GM23338 (cell line): ENCODE data around the gene DCLK1. TPM values are rescaled to one million over a fixed set of nuclear protein-coding genes. Genes with fewer than 3 reads are reported as not detected.
A peak's percentile ranks its signal among the peaks of the same experiment; 100 is the strongest.

Source experiments
- ATAC-seq: fragments of 200-7000 bp; cut with Tn5 transposase; 3 replicates; pipeline ENCODE4 v1.9.1; 2020
- DNase-seq: peaks from one replicate; pipeline ENCODE4 v3.0.0-alpha.2; 2015; ENCODE audit warnings: low spot score
- H2AFZ ChIP-seq: fragments of 200-600 bp; sonication (generic); 2 replicates; pipeline ENCODE4 v1.8.0; 2016; ENCODE audit warnings: antibody characterized with exemption, mild to moderate bottlenecking, moderate library complexity
- H3F3A ChIP-seq: fragments of 200-600 bp; sonication (generic); replicated peaks from 2 replicates; pipeline ENCODE4 v1.8.0; 2017; ENCODE audit warnings: antibody characterized with exemption, mixed run types, low read depth
- H3K27ac ChIP-seq: fragments of 200-600 bp; sonication (generic); 2 replicates; pipeline ENCODE4 v1.6.1; 2016; ENCODE audit warnings: low read depth
- H3K27me3 ChIP-seq: fragments of 200-600 bp; sonication (generic); 2 replicates; pipeline ENCODE4 v1.8.0; 2016; ENCODE audit warnings: mild to moderate bottlenecking, mixed run types, moderate library complexity; ENCODE audit not compliant: insufficient read depth
- H3K36me3 ChIP-seq: fragments of 200-600 bp; sonication (generic); 2 replicates; pipeline ENCODE4 v1.8.0; 2016; ENCODE audit warnings: mild to moderate bottlenecking; ENCODE audit not compliant: insufficient read depth
- H3K4me1 ChIP-seq: fragments of 200-600 bp; sonication (generic); 2 replicates; pipeline ENCODE4 v1.8.0; 2016; ENCODE audit warnings: mild to moderate bottlenecking, moderate library complexity; ENCODE audit not compliant: insufficient read depth
- H3K4me2 ChIP-seq: fragments of 200-600 bp; sonication (generic); 2 replicates; pipeline ENCODE4 v1.7.1; 2017; ENCODE audit warnings: mixed run types
- H3K4me3 ChIP-seq: fragments of 200-600 bp; sonication (generic); 2 replicates; pipeline ENCODE4 v1.6.1; 2016; ENCODE audit warnings: mixed run types
- H3K79me2 ChIP-seq: fragments of 200-600 bp; sonication (generic); replicated peaks from 2 replicates; pipeline ENCODE4 v1.8.0; 2017; ENCODE audit warnings: mild to moderate bottlenecking; ENCODE audit not compliant: insufficient read depth
- H3K9me2 ChIP-seq: fragments of 200-600 bp; sonication (generic); 2 replicates; pipeline ENCODE4 v1.8.0; 2017; ENCODE audit not compliant: insufficient read depth
- H4K20me1 ChIP-seq: fragments of 200-600 bp; sonication (generic); replicated peaks from 2 replicates; pipeline ENCODE4 v1.8.0; 2017; ENCODE audit warnings: mild to moderate bottlenecking; ENCODE audit not compliant: insufficient read depth
- H3K27ac Mint-ChIP-seq: 2 replicates; pipeline ENCODE4 v1.8.0; 2020; ENCODE audit warnings: inconsistent platforms, mild to moderate bottlenecking, moderate library complexity, mixed read lengths
- H3K27me3 Mint-ChIP-seq: 3 replicates; pipeline ENCODE4 v1.8.0; 2022; ENCODE audit warnings: low read depth, mild to moderate bottlenecking, moderate library complexity, mixed read lengths, inconsistent platforms; ENCODE audit not compliant: insufficient read depth, poor library complexity
- H3K36me3 Mint-ChIP-seq: 3 replicates; pipeline ENCODE4 v1.8.0; 2021; ENCODE audit warnings: low read depth, mild to moderate bottlenecking, inconsistent platforms, moderate library complexity, mixed read lengths
- H3K4me1 Mint-ChIP-seq: 3 replicates; pipeline ENCODE4 v1.8.0; 2020; ENCODE audit warnings: mild to moderate bottlenecking, inconsistent platforms, mixed read lengths
- H3K4me3 Mint-ChIP-seq: 3 replicates; pipeline ENCODE4 v1.8.0; 2021; ENCODE audit warnings: moderate library complexity, mild to moderate bottlenecking, inconsistent platforms, mixed read lengths
- H3K9me3 Mint-ChIP-seq: 3 replicates; pipeline ENCODE4 v1.8.0; 2020; ENCODE audit warnings: moderate library complexity, mild to moderate bottlenecking, inconsistent platforms, mixed read lengths
- CREB1 ChIP-seq: fragments of 250-450 bp; sonication (Bioruptor Pico); IDR thresholded peaks from 2 replicates; pipeline ENCODE4 v1.5.0; 2020; ENCODE audit warnings: low read depth, mild to moderate bottlenecking, moderate library complexity
- EZH2 ChIP-seq: fragments of 200-600 bp; sonication (generic); IDR thresholded peaks from one replicate; pipeline ENCODE4 v1.8.0; 2017; ENCODE audit warnings: antibody characterized with exemption, mild to moderate bottlenecking, low read depth; ENCODE audit not compliant: unreplicated experiment
- EZH2phosphoT487 ChIP-seq: fragments of 200-600 bp; sonication (generic); IDR thresholded peaks from one replicate; pipeline ENCODE4 v1.8.1; 2018; ENCODE audit warnings: antibody characterized with exemption; ENCODE audit not compliant: unreplicated experiment
- POLR2AphosphoS5 ChIP-seq: IDR thresholded peaks from 2 replicates; pipeline ENCODE4 v1.6.1; 2016; ENCODE audit warnings: antibody characterized with exemption, low read depth
- STAT1 ChIP-seq: IDR thresholded peaks from one replicate; pipeline ENCODE4 v1.6.1; 2016; ENCODE audit warnings: antibody characterized with exemption; ENCODE audit not compliant: unreplicated experiment
- polyA plus RNA-seq: library from polyadenylated mRNA; unstranded; fragments of >200 nt; fragmentation: Nextera tagmentation; extraction: Ambion mirVana; gene quantifications from 2 replicates; pipeline ENCODE4 v1.2.1, GENCODE V29; 2016
- total RNA-seq: library from RNA; depleted of rRNA; stranded (reverse); fragments of >200 nt; shearing (Covaris generic); gene quantifications from 2 replicates; pipeline ENCODE4 v1.2.3, GENCODE V29; 2014
- TF ChIP-seq, protein P1 (sequence below), 2 experiments: fragments of 200-600 bp in 1 of 2; sonication (generic) in 1 of 2; conservative IDR thresholded peaks; 2 replicates each; pipeline versions ENCODE4 v1.5.1 to v1.6.1; 2016 to 2017; ENCODE audit warnings: antibody characterized with exemption in 2 of 2, low read depth in 2 of 2, mild to moderate bottlenecking in 2 of 2, moderate library complexity in 1 of 2
- TF ChIP-seq, protein P2 (sequence below): fragments of 250-450 bp; sonication (Bioruptor Pico); IDR thresholded peaks from 2 replicates; pipeline ENCODE4 v1.5.0; 2020; ENCODE audit warnings: mild to moderate bottlenecking, moderate library complexity

DCLK1 gene
- total and polyA plus RNA-seq, 2 experiments from 2014 or later: 13.1 to 57.7 TPM

- Histone ChIP-seq H2AFZ (no peak overlapping the region), H3K4me1 (no peaks in the 10 kb centered on the region), H3K4me2 (no peak overlapping the region), H4K20me1 (no peaks in the 10 kb centered on the region), H3K9me2 (peaks cover 7% of the 10 kb centered on the region; the same call in 1 of the 2 replicates), H3F3A (no peaks in the 10 kb centered on the region), H3K4me3 (no peak overlapping the region), H3K27me3 (no peaks in the 10 kb centered on the region), H3K79me2 (no peaks in the 10 kb centered on the region), H3K36me3 (no peaks in the 10 kb centered on the region), H3K27ac (no peak overlapping the region)
- ATAC-seq: no peak
- no peaks in the 10 kb centered on the region for H3K4me1 Mint-ChIP-seq
- H3K9me3 Mint-ChIP-seq: peaks cover 28% of the 10 kb centered on the region
- H3K27me3 Mint-ChIP-seq: no peaks in the 10 kb centered on the region
- peaks cover 20% of the 10 kb centered on the region for H3K36me3 Mint-ChIP-seq
- TF ChIP-seq STAT1 (no peak), EZH2 (no peak), EZH2phosphoT487 (no peak)
- no peak overlapping the region for H3K27ac Mint-ChIP-seq
- no peak for DNase-seq
- no peak overlapping the region for H3K4me3 Mint-ChIP-seq
Observed at GRCh38 chr13:35964011-35964862, 166.9 kb downstream of the DCLK1 start.

DNA sequence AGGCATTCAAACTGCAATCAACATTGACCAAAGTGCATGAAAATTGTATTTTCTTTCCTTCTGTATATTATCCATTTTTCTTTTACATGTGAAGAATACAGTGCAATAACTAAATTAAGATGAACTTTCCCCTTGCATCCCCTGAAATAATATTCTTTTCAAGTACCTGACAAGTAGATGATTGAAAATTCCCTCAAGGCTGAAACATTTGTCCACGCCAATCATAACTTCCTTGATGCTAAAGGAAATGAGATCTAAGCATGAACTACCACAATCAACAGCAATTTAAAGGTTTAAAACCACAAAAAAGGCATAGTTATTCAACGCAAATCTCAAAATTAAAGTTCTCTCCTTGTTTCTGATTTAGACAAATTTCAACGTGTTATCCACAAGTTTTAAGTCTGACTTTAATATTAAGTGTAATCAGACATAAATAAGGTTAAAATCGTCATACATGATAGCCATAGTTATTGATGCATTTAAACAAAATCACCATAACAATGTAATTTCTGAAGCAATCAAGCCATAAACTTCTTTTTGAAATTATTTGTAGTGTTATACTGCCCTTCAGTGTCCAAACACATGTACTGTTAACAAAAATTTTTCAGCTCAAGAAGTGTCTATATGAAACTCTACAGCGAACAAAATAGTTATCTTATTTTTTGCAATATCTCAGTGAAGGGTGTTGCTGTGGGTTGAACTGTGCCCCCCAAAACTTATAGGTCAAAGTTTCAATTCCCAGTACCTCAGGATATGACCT is 169.5 kb downstream of the DCLK1 start:
- Histone ChIP-seq H3F3A (no peaks in the 10 kb centered on the region), H3K4me1 (no peaks in the 10 kb centered on the region), H3K27ac (no peak overlapping the region), H3K9me2 (no peaks in the 10 kb centered on the region), H3K36me3 (no peaks in the 10 kb centered on the region), H3K4me3 (no peak overlapping the region), H3K27me3 (no peaks in the 10 kb centered on the region), H3K4me2 (no peak overlapping the region), H3K79me2 (no peaks in the 10 kb centered on the region), H4K20me1 (no peaks in the 10 kb centered on the region), H2AFZ (no peak overlapping the region)
- TF ChIP-seq POLR2AphosphoS5: no peak
- TF ChIP-seq, protein P1, sequence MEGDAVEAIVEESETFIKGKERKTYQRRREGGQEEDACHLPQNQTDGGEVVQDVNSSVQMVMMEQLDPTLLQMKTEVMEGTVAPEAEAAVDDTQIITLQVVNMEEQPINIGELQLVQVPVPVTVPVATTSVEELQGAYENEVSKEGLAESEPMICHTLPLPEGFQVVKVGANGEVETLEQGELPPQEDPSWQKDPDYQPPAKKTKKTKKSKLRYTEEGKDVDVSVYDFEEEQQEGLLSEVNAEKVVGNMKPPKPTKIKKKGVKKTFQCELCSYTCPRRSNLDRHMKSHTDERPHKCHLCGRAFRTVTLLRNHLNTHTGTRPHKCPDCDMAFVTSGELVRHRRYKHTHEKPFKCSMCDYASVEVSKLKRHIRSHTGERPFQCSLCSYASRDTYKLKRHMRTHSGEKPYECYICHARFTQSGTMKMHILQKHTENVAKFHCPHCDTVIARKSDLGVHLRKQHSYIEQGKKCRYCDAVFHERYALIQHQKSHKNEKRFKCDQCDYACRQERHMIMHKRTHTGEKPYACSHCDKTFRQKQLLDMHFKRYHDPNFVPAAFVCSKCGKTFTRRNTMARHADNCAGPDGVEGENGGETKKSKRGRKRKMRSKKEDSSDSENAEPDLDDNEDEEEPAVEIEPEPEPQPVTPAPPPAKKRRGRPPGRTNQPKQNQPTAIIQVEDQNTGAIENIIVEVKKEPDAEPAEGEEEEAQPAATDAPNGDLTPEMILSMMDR (conservative IDR thresholded peaks at IDR 0.05; ENCODE audit: low read depth in 2 of 2): peak in 1 of 2 experiments; percentile 42; a peak in 2 of 4 replicates
- no peak overlapping the region for H3K4me3 Mint-ChIP-seq
- DNase-seq: no peak
- H3K36me3 Mint-ChIP-seq: peaks cover 8% of the 10 kb centered on the region
- H3K9me3 Mint-ChIP-seq: peaks cover 9% of the 10 kb centered on the region
- H3K4me1 Mint-ChIP-seq: no peaks in the 10 kb centered on the region
- H3K27me3 Mint-ChIP-seq: no peaks in the 10 kb centered on the region
- no peak overlapping the region for H3K27ac Mint-ChIP-seq
- no peak for ATAC-seq

- H3K79me2 ChIP-seq: no peaks in the 10 kb centered on the region
- peaks cover 6% of the 10 kb centered on the region for H3K9me3 Mint-ChIP-seq
- no peaks in the 10 kb centered on the region for H3F3A ChIP-seq
- no peak overlapping the region for H2AFZ ChIP-seq
- no peaks in the 10 kb centered on the region for H3K4me1 Mint-ChIP-seq
- no peaks in the 10 kb centered on the region for H3K36me3 ChIP-seq
- H3K4me3 Mint-ChIP-seq: no peak overlapping the region
- H3K27me3 Mint-ChIP-seq: no peaks in the 10 kb centered on the region
- ATAC-seq: no peak
- H3K4me2 ChIP-seq: no peak overlapping the region
- H4K20me1 ChIP-seq: no peaks in the 10 kb centered on the region
- no peak overlapping the region for H3K4me3 ChIP-seq
- no peaks in the 10 kb centered on the region for H3K27me3 ChIP-seq
- H3K36me3 Mint-ChIP-seq: peaks cover 5% of the 10 kb centered on the region
- no peaks in the 10 kb centered on the region for H3K4me1 ChIP-seq
- H3K9me2 ChIP-seq: no peaks in the 10 kb centered on the region
- H3K27ac Mint-ChIP-seq: no peak overlapping the region
- H3K27ac ChIP-seq: no peak overlapping the region
- DNase-seq: no peak
- no peak for TF ChIP-seq CREB1 (CRISPR knock-in tag)
- TF ChIP-seq, protein P2, sequence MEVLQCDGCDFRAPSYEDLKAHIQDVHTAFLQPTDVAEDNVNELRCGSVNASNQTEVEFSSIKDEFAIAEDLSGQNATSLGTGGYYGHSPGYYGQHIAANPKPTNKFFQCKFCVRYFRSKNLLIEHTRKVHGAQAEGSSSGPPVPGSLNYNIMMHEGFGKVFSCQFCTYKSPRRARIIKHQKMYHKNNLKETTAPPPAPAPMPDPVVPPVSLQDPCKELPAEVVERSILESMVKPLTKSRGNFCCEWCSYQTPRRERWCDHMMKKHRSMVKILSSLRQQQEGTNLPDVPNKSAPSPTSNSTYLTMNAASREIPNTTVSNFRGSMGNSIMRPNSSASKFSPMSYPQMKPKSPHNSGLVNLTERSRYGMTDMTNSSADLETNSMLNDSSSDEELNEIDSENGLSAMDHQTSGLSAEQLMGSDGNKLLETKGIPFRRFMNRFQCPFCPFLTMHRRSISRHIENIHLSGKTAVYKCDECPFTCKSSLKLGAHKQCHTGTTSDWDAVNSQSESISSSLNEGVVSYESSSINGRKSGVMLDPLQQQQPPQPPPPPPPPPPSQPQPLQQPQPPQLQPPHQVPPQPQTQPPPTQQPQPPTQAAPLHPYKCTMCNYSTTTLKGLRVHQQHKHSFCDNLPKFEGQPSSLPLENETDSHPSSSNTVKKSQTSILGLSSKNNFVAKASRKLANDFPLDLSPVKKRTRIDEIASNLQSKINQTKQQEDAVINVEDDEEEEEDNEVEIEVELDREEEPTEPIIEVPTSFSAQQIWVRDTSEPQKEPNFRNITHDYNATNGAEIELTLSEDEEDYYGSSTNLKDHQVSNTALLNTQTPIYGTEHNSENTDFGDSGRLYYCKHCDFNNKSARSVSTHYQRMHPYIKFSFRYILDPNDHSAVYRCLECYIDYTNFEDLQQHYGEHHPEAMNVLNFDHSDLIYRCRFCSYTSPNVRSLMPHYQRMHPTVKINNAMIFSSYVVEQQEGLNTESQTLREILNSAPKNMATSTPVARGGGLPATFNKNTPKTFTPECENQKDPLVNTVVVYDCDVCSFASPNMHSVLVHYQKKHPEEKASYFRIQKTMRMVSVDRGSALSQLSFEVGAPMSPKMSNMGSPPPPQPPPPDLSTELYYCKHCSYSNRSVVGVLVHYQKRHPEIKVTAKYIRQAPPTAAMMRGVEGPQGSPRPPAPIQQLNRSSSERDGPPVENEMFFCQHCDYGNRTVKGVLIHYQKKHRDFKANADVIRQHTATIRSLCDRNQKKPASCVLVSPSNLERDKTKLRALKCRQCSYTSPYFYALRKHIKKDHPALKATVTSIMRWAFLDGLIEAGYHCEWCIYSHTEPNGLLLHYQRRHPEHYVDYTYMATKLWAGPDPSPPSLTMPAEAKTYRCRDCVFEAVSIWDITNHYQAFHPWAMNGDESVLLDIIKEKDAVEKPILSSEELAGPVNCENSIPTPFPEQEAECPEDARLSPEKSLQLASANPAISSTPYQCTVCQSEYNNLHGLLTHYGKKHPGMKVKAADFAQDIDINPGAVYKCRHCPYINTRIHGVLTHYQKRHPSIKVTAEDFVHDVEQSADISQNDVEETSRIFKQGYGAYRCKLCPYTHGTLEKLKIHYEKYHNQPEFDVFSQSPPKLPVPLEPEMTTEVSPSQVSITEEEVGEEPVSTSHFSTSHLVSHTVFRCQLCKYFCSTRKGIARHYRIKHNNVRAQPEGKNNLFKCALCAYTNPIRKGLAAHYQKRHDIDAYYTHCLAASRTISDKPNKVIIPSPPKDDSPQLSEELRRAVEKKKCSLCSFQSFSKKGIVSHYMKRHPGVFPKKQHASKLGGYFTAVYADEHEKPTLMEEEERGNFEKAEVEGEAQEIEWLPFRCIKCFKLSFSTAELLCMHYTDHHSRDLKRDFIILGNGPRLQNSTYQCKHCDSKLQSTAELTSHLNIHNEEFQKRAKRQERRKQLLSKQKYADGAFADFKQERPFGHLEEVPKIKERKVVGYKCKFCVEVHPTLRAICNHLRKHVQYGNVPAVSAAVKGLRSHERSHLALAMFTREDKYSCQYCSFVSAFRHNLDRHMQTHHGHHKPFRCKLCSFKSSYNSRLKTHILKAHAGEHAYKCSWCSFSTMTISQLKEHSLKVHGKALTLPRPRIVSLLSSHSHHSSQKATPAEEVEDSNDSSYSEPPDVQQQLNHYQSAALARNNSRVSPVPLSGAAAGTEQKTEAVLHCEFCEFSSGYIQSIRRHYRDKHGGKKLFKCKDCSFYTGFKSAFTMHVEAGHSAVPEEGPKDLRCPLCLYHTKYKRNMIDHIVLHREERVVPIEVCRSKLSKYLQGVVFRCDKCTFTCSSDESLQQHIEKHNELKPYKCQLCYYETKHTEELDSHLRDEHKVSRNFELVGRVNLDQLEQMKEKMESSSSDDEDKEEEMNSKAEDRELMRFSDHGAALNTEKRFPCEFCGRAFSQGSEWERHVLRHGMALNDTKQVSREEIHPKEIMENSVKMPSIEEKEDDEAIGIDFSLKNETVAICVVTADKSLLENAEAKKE (CRISPR knock-in tag): no peak
Observed at GRCh38 chr13:35961002-35961401, 170.2 kb downstream of the DCLK1 start.
